GM18909 (cell line): ENCODE results near the gene B4GALNT2.
"Not testable (repeated sequence)": the region's sequence is repeated elsewhere in the genome, so short reads cannot be mapped to it uniquely, and the experiment has no call there.

Source experiments
- ATAC-seq: cut with Tn5 transposase; IDR thresholded peaks from one replicate; pipeline ENCODE4 v1.9.1; 2021; ENCODE audit warnings: mild to moderate bottlenecking; ENCODE audit not compliant: unreplicated experiment, poor library complexity

Gene B4GALNT2

GRCh38 chr17:49117587-49118230, 14.9 kb upstream of the B4GALNT2 start:
- ATAC-seq, result no peak

DNA sequence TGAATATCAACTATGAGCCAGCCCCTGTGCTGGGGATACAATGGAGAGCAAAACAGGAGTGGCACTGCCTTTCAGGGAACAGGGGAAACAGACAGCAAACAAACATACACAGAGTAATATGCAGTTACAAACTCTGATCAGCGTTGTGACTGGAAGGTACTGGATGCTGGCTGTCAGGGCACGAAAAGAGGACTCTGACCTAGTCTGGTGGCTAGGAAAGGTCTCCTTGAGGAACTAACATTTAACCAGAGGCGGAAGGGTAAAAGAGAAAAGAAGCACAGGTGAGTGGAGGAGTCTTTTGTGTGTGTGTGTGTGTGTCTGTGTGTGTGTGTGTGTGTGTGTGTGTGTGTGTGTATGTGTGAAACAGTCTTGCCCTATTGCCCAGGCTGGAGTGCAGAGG, 12.4 kb upstream of the B4GALNT2 start:
- no peak for ATAC-seq

DNA sequence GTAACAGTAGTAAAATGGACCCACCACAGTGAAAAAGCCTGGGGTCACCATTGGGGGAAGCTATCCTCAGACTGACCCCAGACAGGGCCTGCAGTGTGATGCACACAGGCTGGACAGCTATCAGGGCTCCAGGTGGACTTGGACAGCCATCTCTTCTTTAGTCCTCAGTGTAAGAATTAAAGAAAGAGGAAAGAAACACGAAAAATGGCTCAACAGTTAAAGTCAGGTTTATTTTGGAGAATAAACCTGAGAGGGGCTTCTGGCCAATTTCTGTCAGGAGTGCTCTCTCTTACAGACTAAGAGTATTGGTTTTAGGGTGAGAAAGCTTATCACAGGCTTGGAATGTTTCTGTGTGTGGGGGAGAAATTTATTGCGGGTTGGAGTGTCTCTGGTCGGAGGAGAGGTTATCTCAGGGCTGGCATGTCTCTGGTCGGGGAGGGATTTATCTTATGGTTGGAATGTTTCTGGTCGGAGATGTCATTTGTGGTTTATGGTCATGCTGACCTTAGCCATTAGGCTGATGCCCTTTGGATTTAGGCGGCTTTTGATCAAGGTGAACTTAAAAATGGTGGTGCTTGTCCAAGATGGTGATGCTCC, 10.8 kb upstream of the B4GALNT2 start:
- ATAC-seq, result no peak

DNA sequence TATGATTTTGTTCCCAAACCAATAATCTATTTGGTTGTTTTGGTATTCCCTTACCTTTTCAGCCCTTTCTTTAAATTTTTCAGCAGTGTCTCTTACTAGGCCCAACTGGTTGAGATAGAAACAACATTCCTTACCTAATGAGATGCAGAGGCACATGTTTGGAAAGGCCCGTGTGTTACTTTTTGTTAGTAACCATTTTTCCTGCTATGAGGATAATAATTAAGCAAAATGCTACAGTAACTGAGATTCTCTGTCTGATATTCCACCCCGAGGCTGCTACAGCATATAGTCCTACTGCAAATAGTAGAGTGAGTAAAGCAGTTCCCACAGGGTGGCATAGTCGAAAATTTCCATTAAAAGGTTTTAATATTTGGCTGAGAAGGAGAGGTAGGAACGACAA, 10.0 kb upstream of the B4GALNT2 start:
- ATAC-seq, result no peak

GRCh38 chr17:49123061-49123460, 9.5 kb upstream of the B4GALNT2 start:
- no peak for ATAC-seq

DNA sequence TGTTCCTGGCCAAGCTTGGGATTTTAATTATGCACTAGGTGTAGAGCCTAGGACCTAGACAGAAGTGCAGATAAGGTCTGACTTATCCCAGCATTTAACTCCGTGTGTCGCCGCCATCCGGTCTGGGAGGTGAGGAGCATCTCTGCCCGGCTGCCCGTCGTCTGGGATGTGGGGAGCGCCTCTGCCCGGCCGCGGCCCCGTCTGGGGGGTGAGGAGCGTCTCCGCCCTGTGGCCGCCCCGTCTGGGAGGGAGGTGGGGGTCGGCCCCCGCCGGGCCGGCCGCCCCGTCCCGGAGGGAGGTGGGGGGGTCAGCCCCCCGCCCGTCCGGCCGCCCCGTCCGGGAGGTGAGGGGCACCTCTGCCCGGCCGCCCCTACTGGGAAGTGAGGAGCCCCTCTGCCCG, 7.1 kb upstream of the B4GALNT2 start:
- ATAC-seq, result no peak

GRCh38 chr17:49126183-49126859, 6.2 kb upstream of the B4GALNT2 start:
- ATAC-seq, result not testable (repeated sequence)

GRCh38 chr17:49129359-49129950, 3.1 kb upstream of the B4GALNT2 start:
- ATAC-seq, result not testable (repeated sequence)

GRCh38 chr17:49130891-49131290, 1.7 kb upstream of the B4GALNT2 start:
- ATAC-seq, result no peak

DNA sequence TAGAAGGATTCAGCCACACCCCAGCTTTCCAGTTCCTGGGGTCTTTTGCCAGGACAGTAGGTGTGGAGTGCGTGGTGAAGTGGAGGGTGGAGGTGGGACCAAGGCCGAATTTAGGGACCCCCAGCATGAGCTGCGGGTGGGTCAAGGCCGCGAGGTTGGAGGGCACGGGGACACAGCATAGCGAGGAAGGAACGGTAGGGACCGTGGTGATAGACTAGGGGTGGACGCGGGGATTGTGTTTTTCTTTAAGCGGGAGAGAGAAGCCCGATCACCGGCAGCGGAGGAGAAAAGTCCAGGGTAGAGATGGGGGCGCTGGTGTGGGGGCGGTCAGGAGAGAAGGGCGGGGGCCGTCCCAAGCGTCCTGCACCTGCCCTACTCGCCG, 261 bp upstream of the B4GALNT2 start:
- no peak for ATAC-seq

DNA sequence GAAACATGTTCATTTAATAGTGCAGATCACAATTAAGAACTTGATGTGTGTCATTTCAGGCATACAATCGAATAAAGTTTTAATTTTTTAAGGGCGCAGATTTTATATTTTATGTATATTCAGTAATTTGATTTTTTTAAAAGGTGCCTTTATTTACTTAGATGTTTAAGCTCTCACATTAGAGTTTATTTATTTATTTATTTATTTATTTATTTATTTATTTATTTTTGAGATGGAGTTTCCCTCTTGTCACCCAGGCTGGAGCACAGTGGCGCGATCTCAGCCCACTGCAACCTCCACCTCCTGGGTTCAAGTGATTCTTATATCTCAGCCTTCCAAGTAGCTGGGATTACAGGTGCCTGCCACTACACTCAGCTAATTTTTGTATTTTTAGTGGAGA, 3.8 kb downstream of the B4GALNT2 start:
- ATAC-seq, result no peak

GRCh38 chr17:49145654-49146053, 13.1 kb downstream of the B4GALNT2 start:
- not testable (repeated sequence) for ATAC-seq

- ATAC-seq, result no peak
These were observed 14.2 kb downstream of the B4GALNT2 start for GRCh38 chr17:49146620-49147306.

- ATAC-seq, result no peak
These were observed 15.6 kb downstream of the B4GALNT2 start for GRCh38 chr17:49148171-49148570.

DNA sequence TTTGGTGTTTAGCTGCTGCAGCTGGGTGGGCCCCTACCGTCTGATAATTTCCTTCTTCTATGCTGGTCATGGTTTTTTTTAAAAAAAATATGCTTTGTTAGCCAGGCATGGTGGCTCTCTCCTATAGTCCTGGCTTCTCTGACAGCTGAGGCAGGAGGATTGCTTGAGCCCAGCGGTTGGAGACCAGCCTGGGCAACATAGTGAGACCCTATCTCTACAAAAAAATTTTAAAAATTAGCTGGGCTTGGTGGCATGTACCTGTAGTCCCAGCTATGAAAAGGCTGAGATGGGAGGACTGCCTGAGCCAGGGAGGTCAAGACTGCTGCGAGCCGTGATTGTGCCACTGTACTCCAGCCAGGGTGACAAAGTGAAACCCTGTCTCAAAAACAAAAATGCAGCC, 19.4 kb downstream of the B4GALNT2 start:
- ATAC-seq, result no peak

DNA sequence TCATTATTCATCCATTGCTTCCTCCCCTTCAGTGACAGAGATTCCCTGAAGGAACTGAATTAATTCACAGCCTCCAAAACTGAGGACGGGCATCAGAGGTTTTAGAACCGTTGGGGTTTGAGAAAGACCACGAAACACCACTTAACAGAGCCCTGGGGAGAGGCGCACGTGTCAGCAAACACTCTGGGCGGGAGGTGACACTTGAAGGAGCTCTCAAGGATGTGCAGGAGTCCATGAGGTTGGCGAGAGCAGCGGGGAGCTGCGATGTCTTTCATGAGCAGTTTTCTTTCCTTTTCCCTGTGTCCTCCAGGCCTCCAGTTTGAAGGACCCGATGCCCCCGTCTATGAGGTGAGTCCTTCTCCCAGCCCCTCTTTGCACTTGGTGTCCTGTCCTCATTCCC, 23.7 kb downstream of the B4GALNT2 start:
- no peak for ATAC-seq

DNA sequence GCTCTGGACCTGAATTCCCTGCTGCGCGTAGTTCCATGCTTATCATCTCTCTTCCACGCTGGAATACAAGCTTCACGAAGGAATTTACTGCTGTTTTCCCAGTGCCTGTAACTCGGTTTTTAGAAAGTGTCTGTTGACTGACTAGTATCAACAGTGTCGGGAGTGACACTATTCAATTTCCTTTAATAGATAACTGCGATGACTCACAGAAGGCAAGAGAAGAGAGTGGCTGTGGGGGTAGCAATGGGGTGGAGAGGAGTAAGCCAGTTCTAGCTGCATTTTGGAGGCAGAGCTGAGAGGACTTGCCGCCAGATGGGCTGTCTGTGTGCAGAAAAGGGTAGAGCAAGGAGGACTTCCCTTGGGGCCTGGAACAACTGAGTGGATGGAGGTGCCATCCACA, 25.2 kb downstream of the B4GALNT2 start:
- ATAC-seq, result no peak

DNA sequence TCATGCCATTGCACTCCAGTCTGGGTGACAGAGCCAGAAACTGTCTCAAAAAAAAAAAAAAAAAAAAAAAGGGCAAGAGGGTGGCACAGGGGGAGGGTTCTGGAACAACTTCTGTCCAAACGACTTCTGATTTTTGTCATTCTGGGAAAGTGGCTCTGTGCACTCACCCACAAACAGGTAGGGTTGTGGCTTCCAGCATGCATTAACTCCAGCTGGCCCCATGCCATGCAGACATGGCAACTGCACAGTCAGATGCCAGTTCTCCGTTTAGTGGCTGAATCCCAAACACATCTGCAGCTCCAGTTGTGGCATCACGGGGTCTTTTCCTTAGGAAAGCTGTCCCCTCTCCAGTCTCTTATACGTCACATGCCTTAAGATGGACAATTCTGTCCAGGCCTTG, 30.3 kb downstream of the B4GALNT2 start:
- ATAC-seq, result no peak

DNA sequence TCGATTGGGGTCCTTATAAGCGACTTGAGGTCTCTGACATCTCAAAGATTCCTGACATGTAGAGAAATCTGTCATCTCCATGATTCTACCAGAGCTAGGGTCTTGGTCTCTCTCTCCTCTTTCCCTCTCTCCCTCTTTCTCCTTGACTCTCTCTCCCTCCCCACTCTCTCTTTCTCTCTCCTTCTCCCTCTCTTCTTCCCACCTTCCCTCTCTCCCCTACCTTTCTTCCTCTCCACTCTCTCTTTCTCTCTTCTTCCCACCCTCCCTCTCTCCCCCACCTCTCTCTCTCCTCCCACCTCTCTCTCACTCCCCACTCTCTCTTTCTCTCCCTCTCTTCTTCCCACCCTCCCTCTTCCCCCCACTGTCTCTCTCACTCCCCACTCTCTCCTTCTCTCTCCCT, 32.6 kb downstream of the B4GALNT2 start:
- no peak for ATAC-seq

- ATAC-seq, result no peak
These were observed 36.1 kb downstream of the B4GALNT2 start for GRCh38 chr17:49168706-49169105.

DNA sequence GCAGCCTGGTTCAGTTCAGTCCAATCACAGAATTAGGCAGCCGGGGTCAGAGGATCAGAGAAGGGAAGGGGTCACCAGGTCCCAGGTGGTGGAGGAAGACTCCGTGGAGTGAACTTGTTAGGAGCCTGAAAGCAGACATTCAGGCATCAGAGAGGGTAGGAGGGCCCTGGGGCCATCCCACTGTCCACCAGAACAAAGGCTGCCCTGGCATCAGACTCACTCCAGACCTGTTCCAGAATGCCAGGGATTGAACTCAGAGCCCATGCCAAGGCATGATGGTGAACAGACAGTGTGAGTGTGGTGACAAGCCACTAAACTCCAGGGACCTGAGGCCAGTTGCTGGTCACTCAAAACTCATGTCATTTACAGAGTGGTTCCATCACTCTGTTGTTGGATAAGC, 37.6 kb downstream of the B4GALNT2 start:
- ATAC-seq, result no peak
